ENCODE results near the gene FAIM2. TPM values are rescaled to one million over a fixed set of nuclear protein-coding genes. Genes with fewer than 3 reads are reported as not detected.

Gene FAIM2
- total and polyA plus RNA-seq, 11 donors, result 0.33 to 15.0 (median 5.0) TPM

GRCh38 chr12:49922349-49923034 lies 18.8 kb upstream of the FAIM2 start:
- Histone ChIP-seq H3K4me3 (no peak overlapping the region), H3K9me3 (no peaks in the 10 kb centered on the region), H3K27me3 (peaks cover 0 to 7% (median 0%) of the 10 kb centered on the region in 9 donors), H3K4me1 (peaks cover 0 to 28% (median 13%) of the 10 kb centered on the region in 12 donors), H3K36me3 (no peaks in the 10 kb centered on the region), H3K27ac (peak overlapping the region in 6 of 12 donors; percentile 3 to 52 (median 36))
- ATAC-seq, result peak; percentile 48 to 68 (median 61)
- DNase-seq, result peak in 3 of 5 donors; percentile 58 to 80 (median 72)
- WGBS, 4 donors, result 40 to 56% (median 51%) methylated on average over 12 of the region's 12 CpGs
- TF ChIP-seq CTCF (IDR thresholded peaks at IDR 0.05) (no peak), POLR2A (IDR thresholded peaks at IDR 0.05) (no peak)
- intact Hi-C loops (cut with DNase I), result no loop called here

- Histone ChIP-seq H3K36me3 (no peaks in the 10 kb centered on the region), H3K27me3 (peaks cover 0 to 11% (median 0%) of the 10 kb centered on the region in 9 donors), H3K27ac (peak overlapping the region in 3 of 12 donors; percentile 32 to 52 (median 46)), H3K4me1 (peaks cover 0 to 28% (median 13%) of the 10 kb centered on the region in 12 donors), H3K4me3 (no peak overlapping the region), H3K9me3 (no peaks in the 10 kb centered on the region)
- WGBS, 4 donors, result 73 to 84% (median 80%) methylated on average over 6 of the region's 6 CpGs
- peak in 1 of 5 donors; percentile 17 for DNase-seq
- no peak for TF ChIP-seq POLR2A (IDR thresholded peaks at IDR 0.05)
- TF ChIP-seq CTCF (IDR thresholded peaks at IDR 0.05), result no peak
- ATAC-seq, result no peak
- intact Hi-C loops (cut with DNase I), result no loop called here
Observed at GRCh38 chr12:49921936-49922335, 18.2 kb upstream of the FAIM2 start.

- no peak overlapping the region for H3K4me3 ChIP-seq
- no peak for TF ChIP-seq CTCF (IDR thresholded peaks at IDR 0.05)
- no peak for TF ChIP-seq POLR2A (IDR thresholded peaks at IDR 0.05)
- peaks cover 0 to 28% (median 13%) of the 10 kb centered on the region in 12 donors for H3K4me1 ChIP-seq
- H3K27ac ChIP-seq, result peak overlapping the region in 1 of 12 donors; percentile 12
- ATAC-seq (no peak), DNase-seq (no peak)
- intact Hi-C loops (cut with DNase I), result no loop called here
- peaks cover 0 to 11% (median 0%) of the 10 kb centered on the region in 9 donors for H3K27me3 ChIP-seq
- H3K36me3 ChIP-seq, result no peaks in the 10 kb centered on the region
- WGBS, 4 donors, result 65 to 75% (median 72%) methylated on average over 3 of the region's 3 CpGs
- H3K9me3 ChIP-seq, result no peaks in the 10 kb centered on the region
Observed at GRCh38 chr12:49921299-49921698, 17.6 kb upstream of the FAIM2 start.

- Histone ChIP-seq H3K4me3 (no peak overlapping the region), H3K9me3 (no peaks in the 10 kb centered on the region), H3K4me1 (peaks cover 0 to 28% (median 13%) of the 10 kb centered on the region in 12 donors), H3K27me3 (peaks cover 0 to 11% (median 0%) of the 10 kb centered on the region in 9 donors), H3K27ac (peak overlapping the region in 3 of 12 donors; percentile 12 to 34 (median 32)), H3K36me3 (no peaks in the 10 kb centered on the region)
- no peak for TF ChIP-seq POLR2A (IDR thresholded peaks at IDR 0.05)
- no peak for TF ChIP-seq CTCF (IDR thresholded peaks at IDR 0.05)
- 88 to 95% (median 91%) methylated on average over 3 of the region's 3 CpGs for WGBS, 4 donors
- peak in 1 of 5 donors; percentile 11 for DNase-seq
- intact Hi-C loops (cut with DNase I), result no loop called here
- no peak for ATAC-seq
Observed at GRCh38 chr12:49920915-49921286, 17.2 kb upstream of the FAIM2 start.

Measured in heart left ventricle (tissue), 16 donors.